Peyer's patch (tissue), 4 donors: ENCODE measurements around the gene SMIM14.
"Not testable (repeated sequence)": the region's sequence is repeated elsewhere in the genome, so short reads cannot be mapped to it uniquely, and the experiment has no call there.

Experiments
- CTCF ChIP-seq, 6 experiments: fragments of 450-650 bp in 4 of 6; fragments of 200-600 bp in 2 of 6; sonication (generic) in 1 of 6; IDR thresholded peaks; one replicate each; pipeline ENCODE4 v1.5.1; 2017 to 2019; ENCODE audit warnings: antibody characterized with exemption in 6 of 6, mild to moderate bottlenecking in 3 of 6, moderate library complexity in 1 of 6
- POLR2A ChIP-seq, 2 donors: fragments of 450-650 bp; IDR thresholded peaks; one replicate each; pipeline ENCODE4 v1.5.1; 2017; ENCODE audit warnings: antibody characterized with exemption in 2 of 2, mild to moderate bottlenecking in 2 of 2, moderate library complexity in 2 of 2

GRCh38 chr4:39532237-39532636 is 106.4 kb downstream of the SMIM14 start:
- not testable (repeated sequence) for TF ChIP-seq CTCF, POLR2A (IDR thresholded peaks at IDR 0.05)
